Upper lobe of right lung (tissue), 1 donor: ENCODE data around the gene INSIG2. TPM values are rescaled to one million over a fixed set of nuclear protein-coding genes. Genes with fewer than 3 reads are reported as not detected.

Experiments
- ATAC-seq: fragments of 200-7000 bp; cut with Tn5 transposase; one replicate; pipeline ENCODE4 v1.9.1; 2020; ENCODE audit warnings: mild to moderate bottlenecking, moderate library complexity
- DNase-seq: peaks from one replicate; pipeline ENCODE4 v3.0.0-alpha.2; 2020
- H3K27ac ChIP-seq: fragments of 200-600 bp; one replicate; pipeline ENCODE4 v1.8.0; 2022
- H3K27me3 ChIP-seq: fragments of 200-600 bp; one replicate; pipeline ENCODE4 v1.8.0; 2022; ENCODE audit warnings: mild to moderate bottlenecking
- H3K36me3 ChIP-seq: fragments of 200-600 bp; one replicate; pipeline ENCODE4 v1.8.0; 2022
- H3K4me1 ChIP-seq: fragments of 200-600 bp; one replicate; pipeline ENCODE4 v1.8.0; 2022
- H3K4me3 ChIP-seq: fragments of 200-600 bp; one replicate; pipeline ENCODE4 v1.8.0; 2022; ENCODE audit warnings: mild to moderate bottlenecking
- H3K9me3 ChIP-seq: fragments of 200-600 bp; one replicate; pipeline ENCODE4 v1.8.0; 2022
- intact Hi-C: fragments of 100-400 bp; cut with DNase I; formaldehyde crosslinking; loops from one replicate; pipeline ENCODE4 v1.11.0; 2022
- total RNA-seq: library from RNA; stranded (reverse); fragmentation: NEBNext Ultra II Directional; extraction: Animal tissue kit (Norgen Biotek cat#: 25700); gene quantifications from one replicate; pipeline ENCODE4 v1.2.1, GENCODE V29; 2021
- TF ChIP-seq, protein P1 (sequence below): fragments of 200-600 bp; IDR thresholded peaks from one replicate; pipeline ENCODE4 v1.8.0; 2022; ENCODE audit warnings: antibody characterized with exemption
- donor health status: DM: no; HTN: yes; CAD: no; lungs with severe emphysema.

The INSIG2 gene
- total RNA-seq, 1 donor from 2014 or later = 42.0 TPM

DNA sequence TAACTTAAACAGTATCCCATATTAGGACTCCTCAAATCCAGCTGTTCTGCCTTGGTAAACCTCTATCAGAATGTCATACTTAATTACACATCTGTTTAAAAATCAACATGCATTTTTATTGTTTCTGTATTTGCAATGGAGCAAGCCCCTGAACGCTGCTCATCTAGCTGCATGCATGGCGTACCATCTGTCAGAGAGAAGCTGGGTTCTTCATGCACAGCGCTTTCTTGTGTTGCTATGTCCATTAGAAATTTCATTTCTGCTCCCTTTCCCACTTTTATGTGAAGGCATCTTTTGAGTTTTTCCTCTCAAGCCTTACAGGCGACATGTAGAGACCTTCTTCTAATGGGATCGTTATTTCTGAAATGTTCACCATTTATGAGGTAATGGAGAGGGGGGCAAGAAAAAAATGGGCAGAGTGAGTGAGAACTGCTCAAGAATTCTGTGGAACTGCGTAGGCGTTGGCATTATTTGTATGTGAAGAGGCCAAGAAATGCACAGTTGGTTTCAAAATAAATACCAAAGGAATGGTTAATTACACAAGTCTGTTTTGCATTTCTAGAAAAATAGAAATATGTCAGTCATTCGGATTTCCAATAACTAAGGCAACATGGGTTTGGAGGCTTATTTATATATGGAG, 31.6 kb downstream of the INSIG2 start:
- ATAC-seq (no peak), DNase-seq (no peak)
- H3K27ac ChIP-seq = peak overlapping the region; percentile 45
- TF ChIP-seq, protein P1, sequence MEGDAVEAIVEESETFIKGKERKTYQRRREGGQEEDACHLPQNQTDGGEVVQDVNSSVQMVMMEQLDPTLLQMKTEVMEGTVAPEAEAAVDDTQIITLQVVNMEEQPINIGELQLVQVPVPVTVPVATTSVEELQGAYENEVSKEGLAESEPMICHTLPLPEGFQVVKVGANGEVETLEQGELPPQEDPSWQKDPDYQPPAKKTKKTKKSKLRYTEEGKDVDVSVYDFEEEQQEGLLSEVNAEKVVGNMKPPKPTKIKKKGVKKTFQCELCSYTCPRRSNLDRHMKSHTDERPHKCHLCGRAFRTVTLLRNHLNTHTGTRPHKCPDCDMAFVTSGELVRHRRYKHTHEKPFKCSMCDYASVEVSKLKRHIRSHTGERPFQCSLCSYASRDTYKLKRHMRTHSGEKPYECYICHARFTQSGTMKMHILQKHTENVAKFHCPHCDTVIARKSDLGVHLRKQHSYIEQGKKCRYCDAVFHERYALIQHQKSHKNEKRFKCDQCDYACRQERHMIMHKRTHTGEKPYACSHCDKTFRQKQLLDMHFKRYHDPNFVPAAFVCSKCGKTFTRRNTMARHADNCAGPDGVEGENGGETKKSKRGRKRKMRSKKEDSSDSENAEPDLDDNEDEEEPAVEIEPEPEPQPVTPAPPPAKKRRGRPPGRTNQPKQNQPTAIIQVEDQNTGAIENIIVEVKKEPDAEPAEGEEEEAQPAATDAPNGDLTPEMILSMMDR = no peak
- H3K4me3 ChIP-seq = no peak overlapping the region
- H3K9me3 ChIP-seq = no peaks in the 10 kb centered on the region
- peaks cover 37% of the 10 kb centered on the region for H3K4me1 ChIP-seq
- H3K27me3 ChIP-seq = no peaks in the 10 kb centered on the region
- H3K36me3 ChIP-seq = no peaks in the 10 kb centered on the region
- intact Hi-C loops = no loop called here

DNA sequence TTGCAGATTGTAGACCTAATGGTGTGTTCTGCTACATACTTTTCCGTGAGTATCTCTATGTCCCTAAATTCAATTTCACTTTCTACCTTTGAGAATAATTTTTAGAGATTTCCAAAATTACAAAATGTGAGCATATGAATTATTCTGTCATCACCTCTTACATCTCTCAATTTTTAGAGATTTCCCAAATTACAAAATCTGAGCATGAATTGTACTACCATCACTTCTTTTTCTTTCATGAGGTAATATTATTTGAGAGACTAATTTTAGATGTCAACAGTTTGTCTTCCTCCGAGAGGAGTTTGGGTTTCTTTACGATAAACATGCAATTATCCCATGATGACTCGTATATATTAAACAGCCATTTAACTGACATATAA, 32.1 kb downstream of the INSIG2 start:
- no peak for ATAC-seq
- Histone ChIP-seq H3K9me3 (no peaks in the 10 kb centered on the region), H3K4me3 (no peak overlapping the region), H3K36me3 (no peaks in the 10 kb centered on the region), H3K27ac (peak overlapping the region; percentile 45), H3K27me3 (no peaks in the 10 kb centered on the region), H3K4me1 (peaks cover 37% of the 10 kb centered on the region)
- DNase-seq = no peak
- intact Hi-C loops = no loop called here
- TF ChIP-seq, protein P1 = no peak

DNA sequence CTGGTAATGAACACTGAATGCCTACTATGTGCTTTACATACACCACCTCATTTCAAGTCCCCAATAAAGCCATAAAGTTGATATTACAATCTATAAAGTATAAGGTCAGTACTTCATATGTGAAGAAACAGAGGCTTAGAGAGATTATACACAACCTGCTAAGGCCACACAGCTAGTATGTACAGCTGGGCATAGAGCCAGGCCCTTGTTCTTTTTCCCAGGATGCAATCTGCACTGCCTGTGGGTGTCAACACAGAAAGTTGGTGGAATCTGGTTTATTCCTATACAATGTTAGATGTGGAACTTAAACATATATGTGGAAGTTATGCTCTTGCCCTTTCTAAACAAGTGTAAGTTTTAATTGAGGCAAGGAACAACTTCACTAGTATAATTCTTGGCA, 32.8 kb downstream of the INSIG2 start:
- intact Hi-C loops = no loop called here
- no peaks in the 10 kb centered on the region for H3K36me3 ChIP-seq

DNA sequence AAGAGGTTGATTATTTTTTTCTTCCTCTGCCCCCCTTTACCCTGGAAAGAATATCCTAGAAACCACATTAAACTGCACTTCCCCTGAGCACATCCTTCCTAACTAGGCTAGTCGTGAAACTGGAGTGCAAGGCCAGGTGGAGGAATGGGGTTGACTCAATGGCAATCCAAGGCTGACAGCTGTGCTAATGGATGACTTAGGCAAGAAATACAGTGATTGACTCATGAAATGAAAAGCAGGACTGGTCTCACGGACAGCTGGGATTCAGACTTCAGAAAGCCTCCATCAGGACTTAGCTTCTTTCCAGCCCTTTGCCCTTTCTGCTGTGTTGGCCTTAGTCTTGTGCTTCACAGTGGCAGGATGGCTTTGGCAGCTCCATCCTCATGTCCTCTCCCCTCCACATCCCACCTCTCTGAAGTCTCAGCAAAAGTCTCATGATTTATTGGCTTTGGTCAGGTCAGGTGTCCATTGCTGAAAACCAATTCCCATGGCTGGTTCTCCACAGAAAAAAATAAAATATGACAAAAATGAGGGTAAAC, 33.8 kb downstream of the INSIG2 start:
- H3K27ac ChIP-seq = peak overlapping the region; percentile 56

More for the DNA sequence above, 32.8 kb downstream of the INSIG2 start:
- no peak overlapping the region for H3K4me3 ChIP-seq
- TF ChIP-seq, protein P1 = no peak
- H3K27ac ChIP-seq = no peak overlapping the region
- no peaks in the 10 kb centered on the region for H3K27me3 ChIP-seq
- no peaks in the 10 kb centered on the region for H3K9me3 ChIP-seq
- ATAC-seq (no peak), DNase-seq (no peak)
- H3K4me1 ChIP-seq = peaks cover 37% of the 10 kb centered on the region

DNA sequence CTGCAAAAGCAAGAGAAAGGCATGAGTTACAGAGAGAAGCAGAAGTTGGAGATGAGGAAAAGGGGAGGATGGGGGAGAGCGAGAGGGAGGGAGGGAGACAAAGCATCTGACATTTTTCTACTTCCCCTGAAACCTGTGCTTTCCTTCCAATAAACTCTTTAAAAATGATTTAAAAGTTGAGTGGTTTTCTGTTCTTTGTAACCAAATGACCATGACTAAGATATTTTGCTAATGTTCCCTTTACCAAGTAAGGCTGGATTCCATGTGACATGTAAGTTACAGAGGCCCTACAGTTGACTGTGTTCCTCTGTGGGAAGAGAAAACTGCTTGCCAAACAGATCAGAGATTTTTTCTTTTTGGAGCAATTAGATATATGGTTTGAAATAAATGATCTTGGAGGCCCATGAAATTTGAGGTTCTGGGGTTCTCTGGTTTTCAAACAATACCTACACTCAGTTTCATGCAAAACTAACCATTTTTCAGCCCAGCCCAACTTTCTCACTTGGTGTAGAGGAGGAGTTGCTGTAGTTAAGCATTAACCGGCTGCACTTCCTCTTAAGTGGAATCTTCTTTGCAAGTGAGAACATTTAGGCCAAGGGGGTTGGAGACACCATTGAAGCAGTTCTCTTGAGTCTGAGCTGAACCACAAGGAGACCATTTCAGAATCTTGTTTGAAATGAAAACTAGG, 34.5 kb downstream of the INSIG2 start:
- no peaks in the 10 kb centered on the region for H3K36me3 ChIP-seq
- H3K9me3 ChIP-seq = no peaks in the 10 kb centered on the region
- H3K4me3 ChIP-seq = no peak overlapping the region
- no peaks in the 10 kb centered on the region for H3K27me3 ChIP-seq
- TF ChIP-seq, protein P1 = no peak
- peak overlapping the region; percentile 56 for H3K27ac ChIP-seq
- H3K4me1 ChIP-seq = peaks cover 37% of the 10 kb centered on the region
- no peak for DNase-seq
- ATAC-seq = no peak
- intact Hi-C loops = no loop called here

More for the DNA sequence above, 33.8 kb downstream of the INSIG2 start:
- Histone ChIP-seq H3K9me3 (no peaks in the 10 kb centered on the region), H3K27me3 (no peaks in the 10 kb centered on the region), H3K4me1 (peaks cover 37% of the 10 kb centered on the region), H3K36me3 (no peaks in the 10 kb centered on the region), H3K4me3 (no peak overlapping the region)
- no peak for ATAC-seq
- TF ChIP-seq, protein P1 = no peak
- intact Hi-C loops = no loop called here
- no peak for DNase-seq
